A673 (cell line): Measurements from ENCODE around the gene DXO. TPM values are rescaled to one million over a fixed set of nuclear protein-coding genes. Genes with fewer than 3 reads are reported as not detected.
"Not testable (repeated sequence)": the region's sequence is repeated elsewhere in the genome, so short reads cannot be mapped to it uniquely, and the experiment has no call there.

Source experiments
- BruUV-seq: library from RNA; stranded (reverse); fragments of 400-500 nt; replicated peaks from 2 replicates; lab custom pipeline; 2021; lab: Mats Ljungman, UMichigan
- CTCF ChIA-PET: fragments of 300-600 bp; sonication (Branson Sonifier 250); formaldehyde crosslinking; loops from one replicate; lab custom pipeline; 2022; ENCODE audit warnings: antibody characterized with exemption; lab: Charles Lee
- POLR2A ChIA-PET: fragments of 300-600 bp; sonication (Branson Sonifier 250); formaldehyde crosslinking; loops from one replicate; lab custom pipeline; 2022; ENCODE audit warnings: antibody characterized with exemption; ENCODE audit not compliant: low non-redundant PET; lab: Charles Lee
- DNase-seq: peaks from one replicate; pipeline ENCODE4 v3.0.0-alpha.2; 2015; ENCODE audit warnings: low spot score
- H3K27ac ChIP-seq: fragments of 200-600 bp; sonication (generic); 2 replicates; pipeline ENCODE4 v1.5.1; 2016; ENCODE audit warnings: mixed run types, low read depth, mild to moderate bottlenecking, mixed read lengths, antibody characterized with exemption, low read length; ENCODE audit not compliant: poor library complexity, severe bottlenecking
- H3K27me3 ChIP-seq: fragments of 200-600 bp; sonication (generic); replicated peaks from 2 replicates; pipeline ENCODE4 v1.6.1; 2017; ENCODE audit warnings: mixed run types, low read depth, mild to moderate bottlenecking, mixed read lengths, antibody characterized with exemption, low read length; ENCODE audit not compliant: insufficient read depth, poor library complexity
- H3K36me3 ChIP-seq: fragments of 200-600 bp; sonication (generic); 2 replicates; pipeline ENCODE4 v1.6.1; 2016; ENCODE audit warnings: mixed run types, mild to moderate bottlenecking, mixed read lengths, antibody characterized with exemption, low read length; ENCODE audit not compliant: insufficient read depth, poor library complexity, severe bottlenecking
- H3K4me1 ChIP-seq: fragments of 200-600 bp; sonication (generic); 2 replicates; pipeline ENCODE4 v1.6.1; 2017; ENCODE audit warnings: mixed run types, mild to moderate bottlenecking, mixed read lengths, antibody characterized with exemption, low read length; ENCODE audit not compliant: insufficient read depth, poor library complexity, severe bottlenecking
- H3K4me3 ChIP-seq: fragments of 200-600 bp; sonication (generic); 2 replicates; pipeline ENCODE4 v1.5.1; 2016; ENCODE audit warnings: low read depth, mixed run types, mild to moderate bottlenecking, mixed read lengths, low read length; ENCODE audit not compliant: poor library complexity, severe bottlenecking
- H3K9me3 ChIP-seq: fragments of 200-600 bp; sonication (generic); 2 replicates; pipeline ENCODE4 v1.6.1; 2016; ENCODE audit warnings: mixed run types, low read depth, mild to moderate bottlenecking, mixed read lengths, antibody characterized with exemption, low read length; ENCODE audit not compliant: poor library complexity, severe bottlenecking
- intact Hi-C: fragments of 100-400 bp; cut with micrococcal nuclease; formaldehyde crosslinking; loops from one replicate; pipeline ENCODE4 v1.10.0; 2022; ENCODE audit not compliant: unreplicated experiment
- total RNA-seq: library from RNA; stranded (reverse); gene quantifications from 2 replicates; pipeline ENCODE4 v1.2.3, GENCODE V29; 2021

DXO gene
- total RNA-seq, 1 experiment from 2014 or later = 35.6 TPM

GRCh38 chr6:32002546-32003268, 30.8 kb upstream of the DXO start:
- H3K9me3 ChIP-seq, H3K27me3 ChIP-seq, H3K4me1 ChIP-seq, intact Hi-C loops, H3K4me3 ChIP-seq, H3K27ac ChIP-seq, CTCF ChIA-PET, BruUV-seq, DNase-seq, POLR2A ChIA-PET, H3K36me3 ChIP-seq: not testable (repeated sequence)

- H3K9me3 ChIP-seq, H3K27ac ChIP-seq, POLR2A ChIA-PET, H3K36me3 ChIP-seq, intact Hi-C loops, H3K27me3 ChIP-seq, H3K4me3 ChIP-seq, DNase-seq, H3K4me1 ChIP-seq, BruUV-seq, CTCF ChIA-PET: not testable (repeated sequence)
Observed at GRCh38 chr6:31996385-31996784, 24.4 kb upstream of the DXO start.

- POLR2A ChIA-PET, H3K27me3 ChIP-seq, DNase-seq, CTCF ChIA-PET, BruUV-seq, H3K4me3 ChIP-seq, H3K9me3 ChIP-seq, H3K36me3 ChIP-seq, intact Hi-C loops, H3K4me1 ChIP-seq, H3K27ac ChIP-seq: not testable (repeated sequence)
Observed at GRCh38 chr6:31994421-31994820, 22.5 kb upstream of the DXO start.

- DNase-seq, intact Hi-C loops, BruUV-seq, CTCF ChIA-PET, H3K27me3 ChIP-seq, H3K4me3 ChIP-seq, POLR2A ChIA-PET, H3K9me3 ChIP-seq, H3K4me1 ChIP-seq, H3K36me3 ChIP-seq, H3K27ac ChIP-seq: not testable (repeated sequence)
Observed at GRCh38 chr6:31989363-31989762, 17.4 kb upstream of the DXO start.

GRCh38 chr6:31981744-31982143, 9.8 kb upstream of the DXO start, which contains the start of gene C4A:
Gene C4A, plus strand, starts transcription at chr6:31982057. Its CDS starts 51 bp downstream, at chr6:31982108.
- POLR2A ChIA-PET, H3K36me3 ChIP-seq, CTCF ChIA-PET, H3K27ac ChIP-seq, H3K27me3 ChIP-seq, BruUV-seq, H3K9me3 ChIP-seq, DNase-seq, intact Hi-C loops, H3K4me3 ChIP-seq, H3K4me1 ChIP-seq: not testable (repeated sequence)

GRCh38 chr6:31980998-31981397, 9.1 kb upstream of the DXO start:
- H3K27ac ChIP-seq, CTCF ChIA-PET, H3K9me3 ChIP-seq, BruUV-seq, H3K36me3 ChIP-seq, H3K4me1 ChIP-seq, POLR2A ChIA-PET, H3K4me3 ChIP-seq, DNase-seq, H3K27me3 ChIP-seq, intact Hi-C loops: not testable (repeated sequence)

GRCh38 chr6:31980195-31980876, 8.4 kb upstream of the DXO start:
- BruUV-seq, H3K4me3 ChIP-seq, H3K27me3 ChIP-seq, H3K9me3 ChIP-seq, DNase-seq, CTCF ChIA-PET, H3K4me1 ChIP-seq, POLR2A ChIA-PET, H3K27ac ChIP-seq, H3K36me3 ChIP-seq, intact Hi-C loops: not testable (repeated sequence)
